Suprapubic skin (tissue), 4 donors: Measurements from ENCODE around the gene CNN3.

Experiments used
- CTCF ChIP-seq, 2 donors: fragments of 200-600 bp in 1 of 2; fragments of 450-650 bp in 1 of 2; sonication (generic) in 1 of 2; IDR thresholded peaks; one replicate each; pipeline ENCODE4 v1.5.1; 2016 to 2019; ENCODE audit warnings: antibody characterized with exemption in 2 of 2, mild to moderate bottlenecking in 1 of 2, moderate library complexity in 1 of 2
- EP300 ChIP-seq: sonication (generic); formaldehyde crosslinking; IDR thresholded peaks from one replicate; pipeline ENCODE4 v1.6.1; 2017; ENCODE audit warnings: antibody characterized with exemption
- POLR2A ChIP-seq, 2 donors: fragments of 450-650 bp; IDR thresholded peaks; one replicate each; pipeline ENCODE4 v1.6.1; 2017; ENCODE audit warnings: antibody characterized with exemption in 2 of 2, mild to moderate bottlenecking in 2 of 2, moderate library complexity in 2 of 2
- POLR2AphosphoS5 ChIP-seq, 3 donors: sonication (generic); formaldehyde crosslinking; IDR thresholded peaks; one replicate each; pipeline ENCODE4 v1.6.1; 2017; ENCODE audit warnings: antibody characterized with exemption in 3 of 3

GRCh38 chr1:94920061-94920460, 6.8 kb downstream of the CNN3 start:
- TF ChIP-seq CTCF (IDR thresholded peaks at IDR 0.05), result no peak
- no peak for TF ChIP-seq POLR2A (IDR thresholded peaks at IDR 0.05)
- no peak for TF ChIP-seq EP300
- TF ChIP-seq POLR2AphosphoS5 (IDR thresholded peaks at IDR 0.05), result no peak
